Epithelial cell of esophagus (primary cell): ENCODE results near the gene LEUTX.

Experiments
- DNase-seq: peaks from one replicate; pipeline ENCODE4 v3.0.0; 2010; ENCODE audit warnings: low read depth
- H3K4me3 ChIP-seq: 2 replicates; pipeline ENCODE4 v1.5.1; 2011; ENCODE audit warnings: mild to moderate bottlenecking, low read length, control low read depth
- CTCF ChIP-seq: IDR thresholded peaks from 2 replicates; pipeline ENCODE4 v1.5.1; 2011; ENCODE audit warnings: low read depth, mild to moderate bottlenecking, low read length, control low read depth, inconsistent platforms; ENCODE audit not compliant: insufficient read depth; ENCODE audit errors: missing control alignments

The LEUTX gene

GRCh38 chr19:39820696-39821095 is 42.0 kb downstream of the LEUTX start:
- H3K4me3 ChIP-seq, result no peak overlapping the region
- no peak for DNase-seq
- TF ChIP-seq CTCF, result no peak

- peak overlapping the region; percentile 90 for H3K4me3 ChIP-seq
- no peak for DNase-seq
Measured at GRCh38 chr19:39823686-39824085, 45.0 kb downstream of the LEUTX start.

GRCh38 chr19:39824143-39825092 is 45.8 kb downstream of the LEUTX start:
- TF ChIP-seq CTCF, result no peak
- H3K4me3 ChIP-seq, result peak overlapping the region; percentile 90
- peak; percentile 97 for DNase-seq

More at GRCh38 chr19:39823686-39824085, 45.0 kb downstream of the LEUTX start:
- no peak for TF ChIP-seq CTCF

GRCh38 chr19:39825093-39825463 is 46.4 kb downstream of the LEUTX start:
- TF ChIP-seq CTCF, result no peak
- no peak for DNase-seq
- no peak overlapping the region for H3K4me3 ChIP-seq

GRCh38 chr19:39825531-39826076 is 47.0 kb downstream of the LEUTX start:
- no peak overlapping the region for H3K4me3 ChIP-seq
- TF ChIP-seq CTCF, result no peak
- no peak for DNase-seq

- no peak overlapping the region for H3K4me3 ChIP-seq
- TF ChIP-seq CTCF, result no peak
- no peak for DNase-seq
Measured at GRCh38 chr19:39826311-39826945, 47.8 kb downstream of the LEUTX start.
